ENCODE data around the gene SP140.
"Not testable (repeated sequence)": the region's sequence is repeated elsewhere in the genome, so short reads cannot be mapped to it uniquely, and the experiment has no call there.

Gene SP140

GRCh38 chr2:230325316-230326243 lies 100.0 kb downstream of the SP140 start:
- no peak for DNase-seq (ENCODE audit: low read depth in 2 of 2)

- DNase-seq (ENCODE audit: low read depth in 2 of 2), result peak; percentile 68 to 79
Observed at GRCh38 chr2:230326453-230327417, 101.2 kb downstream of the SP140 start, which contains the start of gene SP140L. Gene SP140L, plus strand, starts transcription at chr2:230327193. Its CDS starts 77 bp downstream, at chr2:230327270.

GRCh38 chr2:230327418-230328154 lies 102.0 kb downstream of the SP140 start:
- DNase-seq (ENCODE audit: low read depth in 2 of 2), result no peak

- no peak for DNase-seq (ENCODE audit: low read depth in 2 of 2)
Observed at GRCh38 chr2:230328155-230328458, 102.6 kb downstream of the SP140 start.

- no peak for DNase-seq (ENCODE audit: low read depth in 2 of 2)
Observed at GRCh38 chr2:230329946-230330605, 104.5 kb downstream of the SP140 start.

- DNase-seq (ENCODE audit: low read depth in 2 of 2), result no peak
Observed at GRCh38 chr2:230330725-230331124, 105.2 kb downstream of the SP140 start.

GRCh38 chr2:230335461-230335863 lies 109.9 kb downstream of the SP140 start:
- no peak for DNase-seq (ENCODE audit: low read depth in 2 of 2)

- DNase-seq (ENCODE audit: low read depth in 2 of 2), result no peak
Observed at GRCh38 chr2:230335864-230336506, 110.4 kb downstream of the SP140 start.

GRCh38 chr2:230341936-230342528 lies 116.5 kb downstream of the SP140 start:
- DNase-seq (ENCODE audit: low read depth in 2 of 2), result not testable (repeated sequence)

- not testable (repeated sequence) for DNase-seq (ENCODE audit: low read depth in 2 of 2)
Observed at GRCh38 chr2:230343041-230343624, 117.6 kb downstream of the SP140 start.

GRCh38 chr2:230343747-230344146 lies 118.2 kb downstream of the SP140 start:
- DNase-seq (ENCODE audit: low read depth in 2 of 2), result no peak

- no peak for DNase-seq (ENCODE audit: low read depth in 2 of 2)
Observed at GRCh38 chr2:230346465-230346864, 120.9 kb downstream of the SP140 start.

- no peak for DNase-seq (ENCODE audit: low read depth in 2 of 2)
Observed at GRCh38 chr2:230346921-230347533, 121.5 kb downstream of the SP140 start.

GRCh38 chr2:230347659-230348305 lies 122.2 kb downstream of the SP140 start:
- no peak for DNase-seq (ENCODE audit: low read depth in 2 of 2)

GRCh38 chr2:230348787-230349186 lies 123.3 kb downstream of the SP140 start:
- no peak for DNase-seq (ENCODE audit: low read depth in 2 of 2)

GRCh38 chr2:230356084-230356483 lies 130.5 kb downstream of the SP140 start:
- no peak for DNase-seq (ENCODE audit: low read depth in 2 of 2)

- no peak for DNase-seq (ENCODE audit: low read depth in 2 of 2)
Observed at GRCh38 chr2:230358305-230358704, 132.8 kb downstream of the SP140 start.

GRCh38 chr2:230360028-230360427 lies 134.5 kb downstream of the SP140 start:
- no peak for DNase-seq (ENCODE audit: low read depth in 2 of 2)
